CD8-positive, alpha-beta memory T cell (primary cell): ENCODE results near the gene TCEAL3. TPM values are rescaled to one million over a fixed set of nuclear protein-coding genes. Genes with fewer than 3 reads are reported as not detected.
"Not testable (repeated sequence)": the region's sequence is repeated elsewhere in the genome, so short reads cannot be mapped to it uniquely, and the experiment has no call there.

Experiments used
- CTCF ChIA-PET: fragments of 350-600 bp; sonication (Branson Sonifier 250); formaldehyde crosslinking; loops from one replicate; lab custom pipeline; 2021; ENCODE audit warnings: antibody characterized with exemption; lab: Charles Lee
- POLR2A ChIA-PET: fragments of 350-600 bp; sonication (Branson Sonifier 250); formaldehyde crosslinking; loops from one replicate; lab custom pipeline; 2021; ENCODE audit warnings: antibody characterized with exemption; lab: Charles Lee
- DNase-seq, 5 donors: peaks; one replicate each; pipeline versions ENCODE4 v3.0.0 to v3.0.0-alpha.2; 2020 to 2022; ENCODE audit warnings: mixed read lengths in 1 of 5
- H3K27ac ChIP-seq: one replicate; pipeline ENCODE4 v1.7.0; 2013; ENCODE audit warnings: low read depth, mild to moderate bottlenecking, low read length, moderate library complexity
- H3K27me3 ChIP-seq: 2 replicates; pipeline ENCODE4 v1.7.0; 2013; ENCODE audit warnings: low read length, mild to moderate bottlenecking; ENCODE audit not compliant: insufficient read depth, poor library complexity, severe bottlenecking
- H3K36me3 ChIP-seq: 2 replicates; pipeline ENCODE4 v1.7.0; 2013; ENCODE audit warnings: mild to moderate bottlenecking, low read length, moderate library complexity; ENCODE audit not compliant: insufficient read depth
- H3K4me1 ChIP-seq: 2 replicates; pipeline ENCODE4 v1.7.0; 2013; ENCODE audit warnings: mild to moderate bottlenecking, low read length, moderate library complexity; ENCODE audit not compliant: insufficient read depth
- H3K4me3 ChIP-seq: 2 replicates; pipeline ENCODE4 v1.7.0; 2013; ENCODE audit warnings: mild to moderate bottlenecking, low read length
- H3K9me3 ChIP-seq: 2 replicates; pipeline ENCODE4 v1.7.0; 2013; ENCODE audit warnings: mild to moderate bottlenecking, low read length
- H3K27ac Mint-ChIP-seq, 8 donors: one replicate each; pipeline ENCODE4 v1.8.0; 2020 to 2021; ENCODE audit warnings: mixed read lengths in 8 of 8, mild to moderate bottlenecking in 6 of 8, inconsistent platforms in 3 of 8, moderate library complexity in 3 of 8
- H3K27me3 Mint-ChIP-seq, 2 donors: one replicate each; pipeline ENCODE4 v1.8.0; 2020 to 2021; ENCODE audit warnings: mixed read lengths in 2 of 2, mild to moderate bottlenecking in 1 of 2, moderate library complexity in 1 of 2
- H3K36me3 Mint-ChIP-seq, 3 donors: one replicate each; pipeline ENCODE4 v1.8.0; 2020 to 2021; ENCODE audit warnings: mixed read lengths in 3 of 3, inconsistent platforms in 1 of 3, mild to moderate bottlenecking in 1 of 3
- H3K4me1 Mint-ChIP-seq, 3 donors: one replicate each; pipeline ENCODE4 v1.8.0; 2020 to 2021; ENCODE audit warnings: mixed read lengths in 3 of 3, inconsistent platforms in 1 of 3, mild to moderate bottlenecking in 1 of 3
- H3K4me3 Mint-ChIP-seq, 7 donors: one replicate each; pipeline ENCODE4 v1.8.0; 2020 to 2021; ENCODE audit warnings: mixed read lengths in 7 of 7, mild to moderate bottlenecking in 6 of 7, moderate library complexity in 4 of 7, inconsistent platforms in 2 of 7
- H3K9me3 Mint-ChIP-seq, 5 donors: one replicate each; pipeline ENCODE4 v1.8.0; 2020 to 2022; ENCODE audit warnings: mixed read lengths in 5 of 5, mild to moderate bottlenecking in 3 of 5, moderate library complexity in 2 of 5, inconsistent platforms in 1 of 5
- polyA plus RNA-seq: library from polyadenylated mRNA; unstranded; fragments of 300-500 nt; fragmentation: Illumina TruSeq; gene quantifications from one replicate; pipeline ENCODE4 v1.2.3, GENCODE V29; 2021
- total RNA-seq, 2 experiments: library from RNA; stranded (reverse); gene quantifications; one replicate each; pipeline ENCODE4 v1.2.3, GENCODE V29; 2021

The TCEAL3 gene
- total and polyA plus RNA-seq, 3 experiments from 2014 or later: 3.9 to 13.1 (median 4.3) TPM

- H3K27me3 Mint-ChIP-seq: peaks cover 8 to 11% of the 10 kb centered on the region in 2 donors
- ChIA-PET CTCF (no interaction called here), POLR2A (no interaction called here)
- no peaks in the 10 kb centered on the region for H3K9me3 Mint-ChIP-seq
- no peak for DNase-seq
- no peak overlapping the region for H3K27ac ChIP-seq
- H3K4me3 Mint-ChIP-seq: no peak overlapping the region
- no peaks in the 10 kb centered on the region for H3K4me1 Mint-ChIP-seq
- no peaks in the 10 kb centered on the region for H3K27me3 ChIP-seq
- no peak overlapping the region for H3K4me3 ChIP-seq
- H3K36me3 Mint-ChIP-seq: no peaks in the 10 kb centered on the region
- H3K27ac Mint-ChIP-seq: no peak overlapping the region
- no peaks in the 10 kb centered on the region for H3K9me3 ChIP-seq
- H3K4me1 ChIP-seq: no peaks in the 10 kb centered on the region
- H3K36me3 ChIP-seq: no peaks in the 10 kb centered on the region
Observed at GRCh38 chrX:103640401-103641155, 32.8 kb downstream of the TCEAL3 start.

GRCh38 chrX:103644125-103644524 lies 36.4 kb downstream of the TCEAL3 start:
- no peaks in the 10 kb centered on the region for H3K4me1 ChIP-seq
- no peak for DNase-seq
- no peak overlapping the region for H3K27ac ChIP-seq
- no peak overlapping the region for H3K4me3 Mint-ChIP-seq
- no peaks in the 10 kb centered on the region for H3K4me1 Mint-ChIP-seq
- ChIA-PET POLR2A (no interaction called here), CTCF (no interaction called here)
- peaks cover 12 to 15% of the 10 kb centered on the region in 2 donors for H3K27me3 Mint-ChIP-seq
- H3K4me3 ChIP-seq: no peak overlapping the region
- H3K36me3 Mint-ChIP-seq: no peaks in the 10 kb centered on the region
- H3K27me3 ChIP-seq: no peaks in the 10 kb centered on the region
- H3K9me3 Mint-ChIP-seq: peaks cover 0 to 2% (median 0%) of the 10 kb centered on the region in 5 donors
- H3K27ac Mint-ChIP-seq: no peak overlapping the region
- H3K36me3 ChIP-seq: no peaks in the 10 kb centered on the region
- H3K9me3 ChIP-seq: no peaks in the 10 kb centered on the region

GRCh38 chrX:103647630-103648029 lies 39.9 kb downstream of the TCEAL3 start:
- DNase-seq: no peak
- H3K4me1 ChIP-seq: no peaks in the 10 kb centered on the region

GRCh38 chrX:103651151-103651773 lies 43.5 kb downstream of the TCEAL3 start:
- CTCF ChIA-PET: no interaction called here
- H3K9me3 Mint-ChIP-seq: peaks cover 0 to 2% (median 0%) of the 10 kb centered on the region in 5 donors

More at GRCh38 chrX:103647630-103648029, 39.9 kb downstream of the TCEAL3 start:
- no peaks in the 10 kb centered on the region for H3K36me3 ChIP-seq
- Mint-ChIP-seq H3K27me3 (peaks cover 9 to 12% of the 10 kb centered on the region in 2 donors), H3K9me3 (peaks cover 0 to 2% (median 0%) of the 10 kb centered on the region in 5 donors), H3K4me1 (no peaks in the 10 kb centered on the region), H3K4me3 (no peak overlapping the region), H3K36me3 (no peaks in the 10 kb centered on the region), H3K27ac (no peak overlapping the region)
- CTCF ChIA-PET: no interaction called here
- no peak overlapping the region for H3K27ac ChIP-seq
- no peaks in the 10 kb centered on the region for H3K27me3 ChIP-seq
- H3K9me3 ChIP-seq: no peaks in the 10 kb centered on the region
- POLR2A ChIA-PET: no interaction called here
- H3K4me3 ChIP-seq: no peak overlapping the region

GRCh38 chrX:103655230-103656000 lies 47.7 kb downstream of the TCEAL3 start:
- CTCF ChIA-PET, H3K27ac Mint-ChIP-seq, H3K4me1 ChIP-seq, H3K4me3 ChIP-seq, H3K9me3 Mint-ChIP-seq, H3K36me3 ChIP-seq, H3K36me3 Mint-ChIP-seq, H3K27ac ChIP-seq, DNase-seq, H3K9me3 ChIP-seq, POLR2A ChIA-PET, H3K27me3 ChIP-seq, H3K4me3 Mint-ChIP-seq, H3K4me1 Mint-ChIP-seq: not testable (repeated sequence)
- H3K27me3 Mint-ChIP-seq: peaks cover 15 to 20% of the 10 kb centered on the region in 2 donors

More at GRCh38 chrX:103651151-103651773, 43.5 kb downstream of the TCEAL3 start:
- H3K4me1 Mint-ChIP-seq: no peaks in the 10 kb centered on the region
- Histone ChIP-seq H3K27ac (no peak overlapping the region), H3K4me3 (no peak overlapping the region), H3K4me1 (no peaks in the 10 kb centered on the region), H3K9me3 (no peaks in the 10 kb centered on the region), H3K36me3 (no peaks in the 10 kb centered on the region), H3K27me3 (no peaks in the 10 kb centered on the region)
- DNase-seq: no peak
- POLR2A ChIA-PET: no interaction called here
- no peak overlapping the region for H3K4me3 Mint-ChIP-seq
- peaks cover 0 to 6% of the 10 kb centered on the region in 2 donors for H3K27me3 Mint-ChIP-seq
- H3K36me3 Mint-ChIP-seq: no peaks in the 10 kb centered on the region
- H3K27ac Mint-ChIP-seq: no peak overlapping the region

GRCh38 chrX:103656617-103657016 lies 48.9 kb downstream of the TCEAL3 start:
- H3K4me1 ChIP-seq: no peaks in the 10 kb centered on the region
- H3K4me3 ChIP-seq: no peak overlapping the region
- H3K27me3 ChIP-seq: no peaks in the 10 kb centered on the region
- ChIA-PET POLR2A (no interaction called here), CTCF (no interaction called here)
- Mint-ChIP-seq H3K4me1 (no peaks in the 10 kb centered on the region), H3K27me3 (peaks cover 15 to 20% of the 10 kb centered on the region in 2 donors), H3K9me3 (peaks cover 0 to 3% (median 0%) of the 10 kb centered on the region in 5 donors), H3K4me3 (no peak overlapping the region), H3K27ac (no peak overlapping the region), H3K36me3 (peaks cover 0 to 1% (median 0%) of the 10 kb centered on the region in 3 donors)
- no peaks in the 10 kb centered on the region for H3K36me3 ChIP-seq
- H3K9me3 ChIP-seq: no peaks in the 10 kb centered on the region
- H3K27ac ChIP-seq: no peak overlapping the region
- no peak for DNase-seq

GRCh38 chrX:103657066-103657465 lies 49.3 kb downstream of the TCEAL3 start:
- H3K27ac ChIP-seq, POLR2A ChIA-PET, DNase-seq, CTCF ChIA-PET, H3K36me3 ChIP-seq, H3K36me3 Mint-ChIP-seq, H3K4me3 ChIP-seq, H3K9me3 Mint-ChIP-seq, H3K4me1 ChIP-seq, H3K27ac Mint-ChIP-seq, H3K4me3 Mint-ChIP-seq, H3K4me1 Mint-ChIP-seq, H3K27me3 ChIP-seq, H3K9me3 ChIP-seq: not testable (repeated sequence)
- peaks cover 19 to 20% of the 10 kb centered on the region in 2 donors for H3K27me3 Mint-ChIP-seq
